ENCODE data around the gene ATP6V0D1. TPM values are rescaled to one million over a fixed set of nuclear protein-coding genes. Genes with fewer than 3 reads are reported as not detected.

ATP6V0D1 gene
- total RNA-seq, 3 donors from 2014 or later (not counting 1 experiment from before 2014, with no cell fraction given), result 76.0 to 84.9 (median 83.3) TPM

DNA sequence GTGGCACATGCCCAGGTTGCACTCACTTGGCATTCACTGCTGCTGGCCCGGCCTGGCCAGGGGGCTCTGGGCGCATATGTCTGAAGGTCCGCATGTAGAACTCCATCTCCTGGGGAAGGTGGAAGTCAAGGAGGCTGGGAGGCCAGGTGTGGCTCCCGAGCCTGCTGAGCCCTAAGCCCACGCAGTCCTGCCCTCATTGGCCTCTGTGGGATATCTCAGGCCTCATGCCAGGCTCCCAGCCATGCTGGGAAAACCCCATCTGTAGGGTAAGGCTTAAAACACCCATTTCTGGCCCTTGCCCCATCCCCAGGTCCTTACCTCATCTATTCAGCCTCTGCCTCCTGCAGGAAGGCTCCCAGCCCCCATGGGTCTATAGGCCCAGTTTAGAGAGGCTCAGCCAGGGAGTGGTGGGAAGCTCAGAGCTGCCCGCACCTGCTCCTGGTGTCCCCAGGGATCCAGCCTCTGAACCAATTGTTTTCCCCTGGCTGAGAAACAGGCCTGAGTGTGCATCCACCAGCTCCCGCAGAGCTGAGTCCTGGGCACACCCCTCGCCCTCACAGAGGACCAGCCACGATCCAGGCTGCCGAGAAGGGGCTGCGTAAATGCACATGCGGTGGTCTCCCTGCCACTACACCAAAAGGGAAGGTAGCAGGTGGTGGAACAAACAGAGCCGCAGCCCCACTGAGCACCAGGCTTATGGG is 85.3 kb downstream of the ATP6V0D1 start:
- intact Hi-C loops (cut with micrococcal nuclease), result no loop called here
- no peak overlapping the region for H3K27ac ChIP-seq (ENCODE audit: low read length)
- DNase-seq, result no peak
- peaks cover 9 to 33% of the 10 kb centered on the region in 2 donors for H3K27me3 Mint-ChIP-seq (ENCODE audit: low read depth in 2 of 2)
- H3K27ac Mint-ChIP-seq, result no peak overlapping the region
- 96% methylated on average over 13 of the region's 13 CpGs for WGBS (ENCODE audit: insufficient coverage)
- no peak overlapping the region for H3K4me3 ChIP-seq (ENCODE audit: low read length)
- no peaks in the 10 kb centered on the region for H3K9me3 Mint-ChIP-seq
- H3K27me3 ChIP-seq (ENCODE audit: control insufficient read depth, insufficient read depth, low read length), result peaks cover 27% of the 10 kb centered on the region
- H3K9me3 ChIP-seq (ENCODE audit: control insufficient read depth, insufficient read depth, low read length), result no peaks in the 10 kb centered on the region
- no peaks in the 10 kb centered on the region for H3K36me3 Mint-ChIP-seq
- H3K4me1 Mint-ChIP-seq, result peaks cover 5 to 28% of the 10 kb centered on the region in 2 donors
- TF ChIP-seq, protein P1, sequence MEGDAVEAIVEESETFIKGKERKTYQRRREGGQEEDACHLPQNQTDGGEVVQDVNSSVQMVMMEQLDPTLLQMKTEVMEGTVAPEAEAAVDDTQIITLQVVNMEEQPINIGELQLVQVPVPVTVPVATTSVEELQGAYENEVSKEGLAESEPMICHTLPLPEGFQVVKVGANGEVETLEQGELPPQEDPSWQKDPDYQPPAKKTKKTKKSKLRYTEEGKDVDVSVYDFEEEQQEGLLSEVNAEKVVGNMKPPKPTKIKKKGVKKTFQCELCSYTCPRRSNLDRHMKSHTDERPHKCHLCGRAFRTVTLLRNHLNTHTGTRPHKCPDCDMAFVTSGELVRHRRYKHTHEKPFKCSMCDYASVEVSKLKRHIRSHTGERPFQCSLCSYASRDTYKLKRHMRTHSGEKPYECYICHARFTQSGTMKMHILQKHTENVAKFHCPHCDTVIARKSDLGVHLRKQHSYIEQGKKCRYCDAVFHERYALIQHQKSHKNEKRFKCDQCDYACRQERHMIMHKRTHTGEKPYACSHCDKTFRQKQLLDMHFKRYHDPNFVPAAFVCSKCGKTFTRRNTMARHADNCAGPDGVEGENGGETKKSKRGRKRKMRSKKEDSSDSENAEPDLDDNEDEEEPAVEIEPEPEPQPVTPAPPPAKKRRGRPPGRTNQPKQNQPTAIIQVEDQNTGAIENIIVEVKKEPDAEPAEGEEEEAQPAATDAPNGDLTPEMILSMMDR (IDR thresholded peaks at IDR 0.05), result no peak
- ATAC-seq, result no peak
- no peak overlapping the region for H3K4me3 Mint-ChIP-seq
- peaks cover 47% of the 10 kb centered on the region for H3K4me1 ChIP-seq (ENCODE audit: control insufficient read depth, insufficient read depth, low read length)
- no peaks in the 10 kb centered on the region for H3K36me3 ChIP-seq (ENCODE audit: control insufficient read depth, insufficient read depth, low read length)

DNA sequence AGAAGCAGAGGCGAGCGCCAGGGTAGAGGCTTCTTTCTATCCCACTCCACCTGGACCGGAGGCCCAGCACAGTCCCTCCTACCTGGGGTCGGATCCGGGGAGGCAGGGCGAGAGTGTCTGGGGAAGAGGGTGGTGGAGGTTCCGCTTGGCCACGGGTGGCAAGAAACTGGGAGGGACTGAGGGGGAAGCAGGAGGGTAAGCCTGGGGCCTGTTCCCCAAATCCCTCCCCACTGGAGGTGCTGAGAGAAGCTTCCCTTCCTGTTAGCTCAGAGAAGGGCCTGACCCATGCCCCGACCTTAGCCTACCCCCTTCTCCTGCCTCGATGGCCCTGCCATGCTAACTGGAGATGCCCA is 85.9 kb downstream of the ATP6V0D1 start:
- WGBS (ENCODE audit: insufficient coverage), result 38% methylated on average over 7 of the region's 10 CpGs
- no peak overlapping the region for H3K27ac ChIP-seq (ENCODE audit: low read length)
- TF ChIP-seq, protein P1 (IDR thresholded peaks at IDR 0.05), result no peak
- intact Hi-C loops (cut with micrococcal nuclease), result no loop called here
- Mint-ChIP-seq H3K27ac (no peak overlapping the region), H3K36me3 (no peaks in the 10 kb centered on the region), H3K4me1 (peaks cover 5 to 28% of the 10 kb centered on the region in 2 donors), H3K4me3 (no peak overlapping the region), H3K9me3 (no peaks in the 10 kb centered on the region), H3K27me3 (ENCODE audit: low read depth in 2 of 2) (peaks cover 9 to 36% of the 10 kb centered on the region in 2 donors)
- peaks cover 27% of the 10 kb centered on the region for H3K27me3 ChIP-seq (ENCODE audit: control insufficient read depth, insufficient read depth, low read length)
- DNase-seq, result no peak
- H3K4me3 ChIP-seq (ENCODE audit: low read length), result no peak overlapping the region
- no peak for ATAC-seq
- peaks cover 52% of the 10 kb centered on the region for H3K4me1 ChIP-seq (ENCODE audit: control insufficient read depth, insufficient read depth, low read length)
- no peaks in the 10 kb centered on the region for H3K36me3 ChIP-seq (ENCODE audit: control insufficient read depth, insufficient read depth, low read length)
- no peaks in the 10 kb centered on the region for H3K9me3 ChIP-seq (ENCODE audit: control insufficient read depth, insufficient read depth, low read length)

DNA sequence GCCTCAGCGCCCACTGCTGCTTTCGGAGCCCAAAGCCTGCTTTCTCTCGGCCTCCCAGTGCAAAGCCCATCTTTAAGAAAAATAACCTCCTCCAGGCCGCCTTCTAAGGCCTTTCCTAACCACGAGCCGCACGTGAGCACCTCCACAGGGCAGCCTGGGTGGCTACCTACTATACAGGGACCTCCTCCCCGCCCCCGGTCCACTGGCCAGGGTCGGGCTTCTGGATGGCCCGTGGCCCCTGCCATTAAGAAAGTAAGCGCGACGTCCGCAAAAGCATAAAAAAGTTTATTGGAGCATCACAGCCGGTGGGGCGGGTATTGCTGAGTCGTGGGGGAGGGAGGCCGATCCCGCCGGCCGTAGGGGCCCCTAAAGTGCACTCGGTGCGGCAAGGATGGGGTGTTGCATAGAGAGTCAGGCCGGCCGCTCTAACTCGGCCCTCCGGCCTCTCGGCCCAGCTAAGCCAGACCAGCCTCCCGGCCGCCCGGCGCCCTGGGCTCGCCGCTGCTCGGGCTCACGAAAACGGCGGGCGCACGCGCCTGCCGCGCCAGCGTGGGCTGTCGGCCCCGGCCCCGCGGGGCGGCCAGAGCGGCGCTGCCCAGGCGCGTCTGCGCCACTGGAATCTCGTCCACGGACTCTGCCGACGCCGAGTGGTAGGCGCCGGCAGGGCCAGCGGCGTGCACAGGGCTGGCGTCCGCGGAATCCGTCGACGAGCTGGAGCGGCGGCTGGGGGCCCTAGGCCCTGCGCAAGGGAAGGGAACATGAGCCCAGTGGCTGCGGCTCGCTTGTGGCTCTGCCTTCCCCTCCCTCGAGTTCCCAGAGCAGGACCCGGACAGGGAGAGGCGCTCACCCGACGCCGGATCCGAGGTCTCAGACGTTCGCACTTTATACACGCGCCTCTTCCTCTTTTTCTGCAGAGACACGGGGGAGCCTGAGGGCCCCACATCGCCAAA is 86.5 kb downstream of the ATP6V0D1 start:
- peak overlapping the region; percentile 90 for H3K4me3 Mint-ChIP-seq
- no peaks in the 10 kb centered on the region for H3K9me3 ChIP-seq (ENCODE audit: control insufficient read depth, insufficient read depth, low read length)
- peaks cover 56% of the 10 kb centered on the region for H3K4me1 ChIP-seq (ENCODE audit: control insufficient read depth, insufficient read depth, low read length)
- no peak for DNase-seq
- H3K36me3 ChIP-seq (ENCODE audit: control insufficient read depth, insufficient read depth, low read length), result no peaks in the 10 kb centered on the region
- H3K27me3 Mint-ChIP-seq (ENCODE audit: low read depth in 2 of 2), result peaks cover 9 to 36% of the 10 kb centered on the region in 2 donors
- H3K36me3 Mint-ChIP-seq, result no peaks in the 10 kb centered on the region
- TF ChIP-seq, protein P1 (IDR thresholded peaks at IDR 0.05), result no peak
- intact Hi-C loops (cut with micrococcal nuclease), result no loop called here
- H3K27me3 ChIP-seq (ENCODE audit: control insufficient read depth, insufficient read depth, low read length), result peaks cover 27% of the 10 kb centered on the region
- H3K9me3 Mint-ChIP-seq, result no peaks in the 10 kb centered on the region
- ATAC-seq, result peak in 2 of 3 donors; percentile 17
- WGBS (ENCODE audit: insufficient coverage), result 7% methylated on average over 88 of the region's 88 CpGs
- H3K4me1 Mint-ChIP-seq, result peaks cover 5 to 25% of the 10 kb centered on the region in 2 donors
- peak overlapping the region in 1 of 2 donors; percentile 60 for H3K27ac Mint-ChIP-seq
- H3K4me3 ChIP-seq (ENCODE audit: low read length), result peak overlapping the region; percentile 12
- H3K27ac ChIP-seq (ENCODE audit: low read length), result no peak overlapping the region

Measured in natural killer cell (primary cell).